Chondrocyte (in vitro differentiated cells): ENCODE results near the gene KBTBD13. TPM values are rescaled to one million over a fixed set of nuclear protein-coding genes. Genes with fewer than 3 reads are reported as not detected.
A peak's percentile ranks its signal among the peaks of the same experiment; 100 is the strongest.

ENCODE experiments used
- DNase-seq: peaks from one replicate; pipeline ENCODE4 v3.0.0; 2021; ENCODE audit warnings: mixed read lengths, low spot score
- H3K27ac Mint-ChIP-seq: one replicate; pipeline ENCODE4 v1.8.0; 2021; ENCODE audit warnings: mild to moderate bottlenecking, moderate library complexity, mixed read lengths; ENCODE audit not compliant: unreplicated experiment
- H3K27me3 Mint-ChIP-seq: 2 replicates; pipeline ENCODE4 v1.8.0; 2021; ENCODE audit warnings: low read depth, mixed read lengths
- H3K36me3 Mint-ChIP-seq: 2 replicates; pipeline ENCODE4 v1.8.0; 2021; ENCODE audit warnings: low read depth, mixed read lengths
- H3K4me1 Mint-ChIP-seq: 2 replicates; pipeline ENCODE4 v1.8.0; 2021; ENCODE audit warnings: low read depth, mild to moderate bottlenecking, mixed read lengths
- H3K4me3 Mint-ChIP-seq: one replicate; pipeline ENCODE4 v1.8.0; 2021; ENCODE audit warnings: mild to moderate bottlenecking, moderate library complexity, mixed read lengths; ENCODE audit not compliant: unreplicated experiment
- H3K9me3 Mint-ChIP-seq: 2 replicates; pipeline ENCODE4 v1.8.0; 2021; ENCODE audit warnings: low read depth, mixed read lengths
- CTCF ChIP-seq: fragments of 200-600 bp; sonication (generic); IDR thresholded peaks from 2 replicates; pipeline ENCODE4 v1.5.0; 2021; ENCODE audit warnings: antibody characterized with exemption, mild to moderate bottlenecking, moderate library complexity
- total RNA-seq: library from RNA; stranded (reverse); gene quantifications from 3 replicates; pipeline ENCODE4 v1.2.1, GENCODE V29; 2021

Gene KBTBD13
- total RNA-seq, 1 donor from 2014 or later: not detected

- no peak overlapping the region for H3K4me3 Mint-ChIP-seq
- no peaks in the 10 kb centered on the region for H3K27me3 Mint-ChIP-seq
- no peak for DNase-seq
- H3K27ac Mint-ChIP-seq: no peak overlapping the region
- peaks cover 2% of the 10 kb centered on the region for H3K9me3 Mint-ChIP-seq
- TF ChIP-seq CTCF: no peak
- H3K36me3 Mint-ChIP-seq: peaks cover 2% of the 10 kb centered on the region
- peaks cover 57% of the 10 kb centered on the region for H3K4me1 Mint-ChIP-seq
Measured at GRCh38 chr15:65062061-65062460, 14.5 kb upstream of the KBTBD13 start.

GRCh38 chr15:65062726-65063125 lies 13.8 kb upstream of the KBTBD13 start:
- no peak for TF ChIP-seq CTCF
- H3K27me3 Mint-ChIP-seq: no peaks in the 10 kb centered on the region
- H3K27ac Mint-ChIP-seq: no peak overlapping the region
- peaks cover 55% of the 10 kb centered on the region for H3K4me1 Mint-ChIP-seq
- DNase-seq: no peak
- H3K9me3 Mint-ChIP-seq: peaks cover 2% of the 10 kb centered on the region
- H3K36me3 Mint-ChIP-seq: no peaks in the 10 kb centered on the region
- H3K4me3 Mint-ChIP-seq: no peak overlapping the region

GRCh38 chr15:65066001-65066634 lies 10.4 kb upstream of the KBTBD13 start:
- Mint-ChIP-seq H3K27me3 (no peaks in the 10 kb centered on the region), H3K4me1 (peaks cover 74% of the 10 kb centered on the region), H3K9me3 (no peaks in the 10 kb centered on the region), H3K36me3 (no peaks in the 10 kb centered on the region), H3K4me3 (peak overlapping the region; percentile 78), H3K27ac (peak overlapping the region; percentile 70)
- no peak for DNase-seq
- TF ChIP-seq CTCF: no peak

- peaks cover 75% of the 10 kb centered on the region for H3K4me1 Mint-ChIP-seq
- DNase-seq: no peak
- TF ChIP-seq CTCF: no peak
- H3K9me3 Mint-ChIP-seq: no peaks in the 10 kb centered on the region
- H3K27ac Mint-ChIP-seq: peak overlapping the region; percentile 77
- no peaks in the 10 kb centered on the region for H3K27me3 Mint-ChIP-seq
- no peaks in the 10 kb centered on the region for H3K36me3 Mint-ChIP-seq
- peak overlapping the region; percentile 78 for H3K4me3 Mint-ChIP-seq
Measured at GRCh38 chr15:65066635-65067316, 9.8 kb upstream of the KBTBD13 start.

- Mint-ChIP-seq H3K36me3 (no peaks in the 10 kb centered on the region), H3K27me3 (no peaks in the 10 kb centered on the region), H3K4me1 (peaks cover 77% of the 10 kb centered on the region), H3K27ac (peak overlapping the region; percentile 77), H3K9me3 (no peaks in the 10 kb centered on the region), H3K4me3 (peak overlapping the region; percentile 78)
- no peak for DNase-seq
- no peak for TF ChIP-seq CTCF
Measured at GRCh38 chr15:65067317-65067644, 9.3 kb upstream of the KBTBD13 start.
